Raji (cell line): ENCODE results near the gene PHKA2.

Experiments
- POLR2A ChIP-seq: IDR thresholded peaks from 2 replicates; pipeline ENCODE4 v1.6.1; 2011; ENCODE audit warnings: low read depth, low read length, control low read depth; ENCODE audit not compliant: insufficient read depth

The PHKA2 gene

GRCh38 chrX:18984381-18985185, 669 bp upstream of the PHKA2 start:
- TF ChIP-seq POLR2A = peak; percentile 80

GRCh38 chrX:18981124-18981807, 2.6 kb downstream of the PHKA2 start:
- TF ChIP-seq POLR2A = no peak

GRCh38 chrX:18974993-18975392, 8.9 kb downstream of the PHKA2 start:
- no peak for TF ChIP-seq POLR2A

- TF ChIP-seq POLR2A = no peak
Observed at GRCh38 chrX:18973527-18974192, 10.3 kb downstream of the PHKA2 start.

- TF ChIP-seq POLR2A = no peak
Observed at GRCh38 chrX:18971506-18971905, 12.4 kb downstream of the PHKA2 start.

GRCh38 chrX:18970465-18970864, 13.4 kb downstream of the PHKA2 start:
- TF ChIP-seq POLR2A = no peak

- no peak for TF ChIP-seq POLR2A
Observed at GRCh38 chrX:18966624-18967023, 17.3 kb downstream of the PHKA2 start.

- TF ChIP-seq POLR2A = no peak
Observed at GRCh38 chrX:18964901-18965300, 19.0 kb downstream of the PHKA2 start.

GRCh38 chrX:18964026-18964425, 19.9 kb downstream of the PHKA2 start:
- no peak for TF ChIP-seq POLR2A

- TF ChIP-seq POLR2A = no peak
Observed at GRCh38 chrX:18962329-18962728, 21.6 kb downstream of the PHKA2 start.

GRCh38 chrX:18961686-18962085, 22.2 kb downstream of the PHKA2 start:
- TF ChIP-seq POLR2A = no peak

GRCh38 chrX:18956303-18957032, 27.4 kb downstream of the PHKA2 start:
- no peak for TF ChIP-seq POLR2A

- no peak for TF ChIP-seq POLR2A
Observed at GRCh38 chrX:18955676-18956075, 28.2 kb downstream of the PHKA2 start.

GRCh38 chrX:18951032-18951431, 32.9 kb downstream of the PHKA2 start:
- no peak for TF ChIP-seq POLR2A

GRCh38 chrX:18949944-18950301, 34.0 kb downstream of the PHKA2 start:
- TF ChIP-seq POLR2A = no peak
